ENCODE measurements around the gene USP34. TPM values are rescaled to one million over a fixed set of nuclear protein-coding genes. Genes with fewer than 3 reads are reported as not detected.

Gene USP34
- total RNA-seq, 2 experiments from 2014 or later: 109 to 111 TPM

DNA sequence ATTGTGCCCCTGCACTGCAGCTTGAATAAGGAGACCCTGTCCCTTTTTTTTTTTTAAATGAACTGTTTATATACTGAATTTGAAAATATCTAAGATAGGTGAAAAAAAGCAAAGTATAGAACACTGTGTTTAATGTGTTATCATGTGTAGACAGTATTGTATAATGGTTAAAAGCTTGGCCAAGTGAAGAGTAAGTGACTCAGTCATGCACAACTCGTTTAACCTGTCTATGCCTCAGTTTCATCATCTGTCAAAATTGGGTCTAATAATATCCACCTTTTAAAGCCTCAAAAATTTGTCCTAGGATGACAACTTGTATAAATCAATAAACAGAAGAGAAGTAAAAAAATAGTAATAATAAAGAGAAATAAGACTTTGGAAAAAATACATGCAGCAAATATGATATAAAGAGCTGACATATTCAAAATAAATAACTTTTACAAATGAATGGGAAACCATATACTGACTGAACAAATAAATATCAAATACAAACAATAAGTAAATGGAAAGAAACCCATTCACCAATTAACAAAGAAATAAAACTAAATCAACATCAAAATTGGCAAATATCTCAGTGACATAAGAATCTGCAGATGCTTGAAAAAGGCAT lies 195.2 kb downstream of the USP34 start:
- Mint-ChIP-seq H3K27me3 (no peaks in the 10 kb centered on the region), H3K27ac (no peak overlapping the region), H3K9me3 (no peaks in the 10 kb centered on the region), H3K4me3 (no peak overlapping the region), H3K36me3 (peaks cover 29% of the 10 kb centered on the region), H3K4me1 (peaks cover 2% of the 10 kb centered on the region)
- DNase-seq (no peak), ATAC-seq (ENCODE audit: low read depth) (no peak)
- POLR2A ChIA-PET: no interaction called here

DNA sequence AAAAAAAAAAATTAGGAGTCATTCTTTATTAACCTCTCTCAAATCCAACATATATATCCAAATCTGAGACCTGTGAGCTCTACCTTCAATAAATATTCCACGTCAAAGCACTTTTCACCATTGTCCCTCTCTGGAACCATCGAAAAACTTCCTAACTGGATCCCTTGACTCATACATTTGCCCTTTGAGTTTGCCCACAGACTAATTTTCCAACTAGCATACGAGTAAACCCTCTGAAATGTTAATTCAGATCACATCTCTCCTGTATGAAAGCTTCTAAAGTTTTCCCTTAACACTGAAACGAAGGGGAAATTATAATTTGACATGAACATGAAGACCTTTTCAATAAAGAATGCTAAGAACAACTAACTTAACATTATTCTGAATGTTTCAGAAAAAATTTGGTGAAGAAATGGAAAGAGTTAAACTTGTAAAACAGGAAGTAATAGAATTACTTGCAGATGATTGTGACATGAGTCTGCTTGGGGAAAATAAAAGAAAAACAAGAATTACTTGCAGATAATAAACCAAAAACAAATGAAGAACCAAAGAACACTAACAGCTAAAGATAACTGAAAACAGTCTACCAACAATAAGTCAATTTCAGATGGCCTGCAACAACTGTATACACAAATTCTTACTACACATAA lies 198.3 kb downstream of the USP34 start:
- H3K27me3 Mint-ChIP-seq: no peaks in the 10 kb centered on the region
- DNase-seq (no peak), ATAC-seq (ENCODE audit: low read depth) (no peak)
- peaks cover 23% of the 10 kb centered on the region for H3K36me3 Mint-ChIP-seq
- H3K9me3 Mint-ChIP-seq: no peaks in the 10 kb centered on the region
- peaks cover 2% of the 10 kb centered on the region for H3K4me1 Mint-ChIP-seq
- no peak overlapping the region for H3K4me3 Mint-ChIP-seq
- POLR2A ChIA-PET: no interaction called here
- H3K27ac Mint-ChIP-seq: no peak overlapping the region

DNA sequence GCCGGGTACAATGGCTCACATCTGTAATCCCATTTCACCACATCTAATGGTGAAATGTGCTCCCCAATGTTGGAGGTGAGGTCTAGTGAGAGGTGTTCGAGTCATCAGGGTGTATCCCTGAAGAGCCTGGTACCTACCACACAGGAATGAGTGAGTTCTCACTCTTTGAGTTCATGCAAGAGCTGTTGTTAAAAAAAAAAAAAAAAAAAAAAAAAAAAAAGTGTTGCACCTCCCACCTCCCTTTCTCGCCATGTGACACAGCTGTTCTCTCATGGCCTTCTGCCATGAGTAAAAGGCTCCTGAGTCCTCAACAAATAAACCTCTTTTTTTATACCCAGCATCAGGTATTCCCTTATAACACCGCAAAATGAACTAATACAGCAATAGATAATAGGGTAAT lies 202.6 kb downstream of the USP34 start:
- Mint-ChIP-seq H3K4me3 (no peak overlapping the region), H3K36me3 (peaks cover 19% of the 10 kb centered on the region), H3K4me1 (no peaks in the 10 kb centered on the region), H3K27me3 (no peaks in the 10 kb centered on the region), H3K9me3 (no peaks in the 10 kb centered on the region), H3K27ac (no peak overlapping the region)
- POLR2A ChIA-PET: interaction anchor here (0.6 kb wide), 1 partner anchor 91 kb away, joined by 3 read pairs; no protein-coding TSS in a partner anchor
- no peak for ATAC-seq (ENCODE audit: low read depth)
- no peak for DNase-seq

DNA sequence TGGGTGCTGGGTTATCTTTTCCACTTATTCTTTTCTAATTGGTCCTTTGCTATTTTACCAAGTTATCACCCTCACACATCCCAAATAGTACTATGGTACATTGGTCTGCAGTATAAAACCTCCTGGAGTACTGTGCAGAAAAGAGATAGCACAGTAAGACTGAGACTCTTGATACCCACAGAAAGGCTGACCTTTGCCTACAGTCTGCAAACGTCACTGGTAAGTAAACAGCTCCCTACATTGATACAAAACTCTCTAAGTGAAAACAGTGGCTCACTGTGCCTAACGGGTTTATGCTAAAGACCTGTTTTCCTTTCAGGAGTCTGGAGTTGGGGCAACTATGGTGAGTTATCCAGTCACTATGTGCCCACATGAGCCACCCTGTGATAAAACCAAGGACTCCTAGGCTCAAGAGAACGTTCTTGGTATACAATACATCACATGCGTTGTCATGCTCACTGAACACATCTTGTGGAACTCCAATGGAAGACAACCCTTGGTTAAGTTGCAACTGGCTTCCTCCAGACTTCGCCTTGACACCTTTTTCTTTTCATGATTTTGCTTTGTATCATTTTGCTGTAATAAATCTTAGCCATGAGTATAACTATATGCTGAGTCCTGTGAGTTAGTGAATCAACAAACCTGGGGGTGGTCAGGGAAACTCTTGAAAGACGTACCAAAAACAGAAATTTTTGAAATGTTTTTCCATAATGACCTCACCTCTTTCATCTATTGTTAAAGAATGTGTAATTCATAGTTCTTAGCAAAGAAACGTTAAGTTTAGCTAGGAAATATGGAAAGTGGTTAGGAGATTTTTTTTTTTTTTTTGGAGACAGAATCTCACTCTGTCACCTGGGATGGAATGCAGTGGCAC lies 204.0 kb downstream of the USP34 start:
- no peak overlapping the region for H3K27ac Mint-ChIP-seq
- no peak for ATAC-seq (ENCODE audit: low read depth)

DNA sequence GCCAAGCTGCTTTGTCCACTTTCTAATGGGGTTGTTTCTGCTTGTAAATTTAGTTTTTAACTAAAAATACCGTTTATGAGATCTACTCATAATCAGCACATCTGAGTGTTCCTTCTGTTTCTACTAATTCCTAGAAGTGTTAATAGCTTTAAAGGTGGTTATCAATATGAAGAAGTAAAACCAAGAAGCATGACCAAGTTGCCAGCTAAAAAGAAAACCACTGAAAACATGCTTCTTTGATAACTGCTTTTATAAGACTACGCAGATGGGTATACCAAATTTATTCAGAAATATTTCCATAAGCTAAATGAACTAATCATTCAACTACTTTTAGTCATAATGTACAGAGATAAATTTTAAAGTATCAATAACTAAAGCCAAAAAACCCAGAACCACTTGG lies 207.1 kb downstream of the USP34 start:
- Mint-ChIP-seq H3K27ac (no peak overlapping the region), H3K9me3 (no peaks in the 10 kb centered on the region), H3K36me3 (peaks cover 15% of the 10 kb centered on the region), H3K4me1 (no peaks in the 10 kb centered on the region), H3K4me3 (no peak overlapping the region), H3K27me3 (no peaks in the 10 kb centered on the region)
- DNase-seq: no peak
- POLR2A ChIA-PET: no interaction called here
- ATAC-seq (ENCODE audit: low read depth): no peak

More for the DNA sequence above, 204.0 kb downstream of the USP34 start:
- DNase-seq: no peak
- Mint-ChIP-seq H3K4me3 (no peak overlapping the region), H3K9me3 (no peaks in the 10 kb centered on the region), H3K36me3 (peaks cover 19% of the 10 kb centered on the region), H3K27me3 (no peaks in the 10 kb centered on the region), H3K4me1 (no peaks in the 10 kb centered on the region)
- POLR2A ChIA-PET: interaction anchor here (0.6 to 0.7 kb wide), 2 partner anchors 22 to 578 kb away, joined by 3 read pairs; no protein-coding TSS in a partner anchor

DNA sequence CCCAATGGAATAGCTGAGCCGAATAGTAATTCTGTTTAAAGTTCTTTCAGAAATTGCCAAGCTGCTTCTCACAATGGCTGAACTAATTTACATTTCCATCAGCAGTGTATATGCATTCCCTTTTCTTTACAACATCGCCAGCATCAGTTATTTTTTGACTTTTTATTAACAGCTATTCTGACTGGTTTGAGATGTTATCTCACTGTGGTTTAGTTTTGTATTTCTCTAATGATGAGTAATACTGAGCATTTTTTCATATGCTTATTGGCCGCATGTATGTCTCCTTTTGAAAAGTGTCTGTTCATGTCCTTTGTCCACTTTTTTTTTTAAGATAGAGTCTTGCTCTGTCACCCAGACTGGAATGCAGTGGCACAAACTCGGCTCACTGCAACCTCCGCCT lies 208.2 kb downstream of the USP34 start:
- H3K27ac Mint-ChIP-seq: no peak overlapping the region
- ATAC-seq (ENCODE audit: low read depth): no peak
- POLR2A ChIA-PET: interaction anchor here (1.1 kb wide), 1 partner anchor 25 kb away, joined by 4 read pairs; no protein-coding TSS in a partner anchor

DNA sequence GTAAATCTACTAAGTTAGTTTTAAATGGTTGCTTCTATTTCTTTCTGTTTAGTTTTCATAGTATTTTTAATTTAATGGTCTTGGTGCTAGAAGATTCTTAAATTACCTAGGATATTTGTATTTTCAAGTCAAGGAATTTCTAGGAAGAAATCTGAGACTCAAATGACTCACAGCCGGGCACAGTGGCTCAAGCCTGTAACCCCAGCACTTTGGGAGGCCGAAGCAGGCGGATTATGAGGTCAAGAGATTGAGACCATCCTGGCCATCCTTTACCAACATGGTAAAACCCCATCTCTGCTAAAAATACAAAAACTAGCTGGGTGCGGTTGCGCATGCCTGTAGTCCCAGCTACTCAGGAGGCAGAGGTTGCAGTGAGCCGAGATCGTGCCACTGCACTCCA lies 213.4 kb downstream of the USP34 start:
- H3K4me3 Mint-ChIP-seq: no peak overlapping the region

More for the DNA sequence above, 208.2 kb downstream of the USP34 start:
- no peak for DNase-seq
- Mint-ChIP-seq H3K27me3 (no peaks in the 10 kb centered on the region), H3K4me3 (no peak overlapping the region), H3K36me3 (peaks cover 20% of the 10 kb centered on the region), H3K4me1 (no peaks in the 10 kb centered on the region), H3K9me3 (no peaks in the 10 kb centered on the region)

DNA sequence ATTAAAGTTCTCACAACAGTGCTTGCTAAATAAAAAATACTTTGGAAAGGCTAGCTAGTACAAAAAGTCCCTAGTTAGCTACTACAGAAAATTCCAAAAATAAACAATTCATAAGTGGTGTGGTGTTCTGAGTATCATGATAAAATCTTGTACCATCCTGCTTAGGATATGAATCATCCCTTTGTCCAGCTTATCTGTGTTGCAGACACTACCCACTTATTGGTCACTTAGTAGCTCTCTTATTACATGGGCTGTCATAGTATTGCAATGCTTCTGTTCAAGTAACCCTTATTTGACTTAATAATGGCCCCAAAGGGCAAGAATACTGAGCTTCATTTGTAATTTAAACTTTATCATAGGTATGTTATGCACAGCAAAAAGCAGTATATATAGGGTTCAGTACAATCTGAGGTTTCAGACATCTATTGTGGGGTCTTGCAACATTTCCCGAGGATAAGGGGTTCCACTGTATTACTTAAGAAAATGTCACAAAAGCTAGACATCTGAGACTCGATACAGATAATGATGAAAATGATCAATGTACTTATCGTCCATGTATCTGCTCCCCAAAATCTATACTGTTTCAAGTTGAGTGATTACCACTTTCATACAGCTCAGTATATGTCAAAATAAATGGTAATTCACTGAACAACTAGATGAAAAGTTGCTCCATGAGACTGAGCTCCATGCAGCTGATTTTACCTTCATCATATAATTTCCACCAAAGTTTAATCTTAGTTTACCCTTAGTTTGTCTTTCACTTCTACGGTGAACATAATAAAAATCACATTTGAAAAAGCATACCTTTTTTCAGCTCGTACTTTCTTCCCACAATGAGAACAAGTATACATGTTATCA lies 215.1 kb downstream of the USP34 start:
- DNase-seq: no peak
- H3K27me3 Mint-ChIP-seq: no peaks in the 10 kb centered on the region
- H3K9me3 Mint-ChIP-seq: no peaks in the 10 kb centered on the region
- H3K4me1 Mint-ChIP-seq: no peaks in the 10 kb centered on the region
- no peak overlapping the region for H3K4me3 Mint-ChIP-seq
- no peak for ATAC-seq (ENCODE audit: low read depth)
- POLR2A ChIA-PET: no interaction called here
- no peak overlapping the region for H3K27ac Mint-ChIP-seq
- peaks cover 20% of the 10 kb centered on the region for H3K36me3 Mint-ChIP-seq

More for the DNA sequence above, 213.4 kb downstream of the USP34 start:
- no peak for DNase-seq
- POLR2A ChIA-PET: no interaction called here
- Mint-ChIP-seq H3K27me3 (no peaks in the 10 kb centered on the region), H3K9me3 (no peaks in the 10 kb centered on the region), H3K36me3 (peaks cover 23% of the 10 kb centered on the region), H3K4me1 (no peaks in the 10 kb centered on the region), H3K27ac (no peak overlapping the region)
- no peak for ATAC-seq (ENCODE audit: low read depth)

DNA sequence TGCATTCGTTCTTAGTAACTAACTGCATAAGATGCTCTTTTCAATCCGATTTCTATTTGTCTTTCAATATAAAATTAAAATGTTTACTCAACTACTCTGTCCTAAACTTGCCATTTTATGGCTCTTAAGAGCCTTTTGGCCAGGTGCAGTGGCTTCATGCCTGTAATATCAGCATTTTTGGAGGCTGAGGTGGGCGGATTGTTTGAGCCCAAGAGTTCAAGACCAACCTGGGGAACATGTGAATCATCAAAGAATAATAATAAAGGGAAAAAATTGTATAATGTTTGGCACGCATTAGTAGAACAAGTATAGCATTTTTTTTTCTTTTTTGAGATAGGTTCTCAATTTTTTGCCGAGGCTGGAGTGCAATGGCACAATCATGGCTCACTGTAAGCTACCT lies 216.4 kb downstream of the USP34 start:
- ATAC-seq (ENCODE audit: low read depth): no peak
- Mint-ChIP-seq H3K27ac (no peak overlapping the region), H3K4me1 (no peaks in the 10 kb centered on the region), H3K4me3 (no peak overlapping the region), H3K27me3 (no peaks in the 10 kb centered on the region), H3K9me3 (no peaks in the 10 kb centered on the region), H3K36me3 (peaks cover 24% of the 10 kb centered on the region)
- no peak for DNase-seq
- POLR2A ChIA-PET: no interaction called here

DNA sequence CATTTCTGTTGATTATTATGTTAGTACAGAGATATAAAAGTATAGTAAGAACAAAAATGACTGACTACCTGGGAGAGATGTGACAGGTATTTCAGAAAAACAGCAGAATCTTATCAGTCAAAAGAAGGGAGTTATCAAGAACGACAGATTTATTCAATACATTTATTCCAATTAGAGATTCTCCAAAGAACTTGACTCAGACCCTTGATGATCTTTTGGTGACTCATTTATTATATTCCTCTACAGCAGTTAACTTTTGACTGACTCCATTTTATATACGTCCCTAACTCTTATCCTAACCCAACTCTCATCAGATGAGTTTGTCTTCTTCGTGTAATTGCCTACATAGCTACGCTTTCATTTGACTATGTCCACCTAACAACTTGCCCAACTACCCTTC lies 217.8 kb downstream of the USP34 start:
- H3K9me3 Mint-ChIP-seq: no peaks in the 10 kb centered on the region
- no peaks in the 10 kb centered on the region for H3K4me1 Mint-ChIP-seq
- H3K27ac Mint-ChIP-seq: no peak overlapping the region
- H3K36me3 Mint-ChIP-seq: peaks cover 19% of the 10 kb centered on the region
- DNase-seq: no peak
- ATAC-seq (ENCODE audit: low read depth): no peak
- H3K4me3 Mint-ChIP-seq: no peak overlapping the region
- no peaks in the 10 kb centered on the region for H3K27me3 Mint-ChIP-seq
- POLR2A ChIA-PET: no interaction called here

DNA sequence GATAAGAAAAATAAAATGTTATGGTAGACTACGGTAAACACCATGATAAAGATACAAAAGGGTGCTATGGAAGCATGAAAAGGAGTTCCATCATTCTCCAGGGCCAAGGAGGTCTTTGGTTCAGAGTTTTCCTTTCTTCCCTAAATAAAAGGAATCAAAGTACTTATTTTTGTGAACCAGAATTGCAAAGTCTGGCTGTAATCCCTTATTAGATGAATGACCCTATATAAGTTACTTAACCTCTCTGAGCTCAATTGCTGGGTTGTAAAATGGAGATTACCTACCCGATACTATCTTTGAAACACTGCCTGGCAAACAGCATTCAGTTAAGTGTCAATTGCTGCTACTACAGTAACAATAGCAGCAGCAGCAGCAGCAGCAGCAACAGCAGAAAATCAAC lies 218.9 kb downstream of the USP34 start:
- Mint-ChIP-seq H3K9me3 (no peaks in the 10 kb centered on the region), H3K27ac (no peak overlapping the region), H3K4me3 (no peak overlapping the region), H3K27me3 (no peaks in the 10 kb centered on the region), H3K36me3 (peaks cover 25% of the 10 kb centered on the region), H3K4me1 (no peaks in the 10 kb centered on the region)
- POLR2A ChIA-PET: no interaction called here
- ATAC-seq (ENCODE audit: low read depth) (no peak), DNase-seq (no peak)

DNA sequence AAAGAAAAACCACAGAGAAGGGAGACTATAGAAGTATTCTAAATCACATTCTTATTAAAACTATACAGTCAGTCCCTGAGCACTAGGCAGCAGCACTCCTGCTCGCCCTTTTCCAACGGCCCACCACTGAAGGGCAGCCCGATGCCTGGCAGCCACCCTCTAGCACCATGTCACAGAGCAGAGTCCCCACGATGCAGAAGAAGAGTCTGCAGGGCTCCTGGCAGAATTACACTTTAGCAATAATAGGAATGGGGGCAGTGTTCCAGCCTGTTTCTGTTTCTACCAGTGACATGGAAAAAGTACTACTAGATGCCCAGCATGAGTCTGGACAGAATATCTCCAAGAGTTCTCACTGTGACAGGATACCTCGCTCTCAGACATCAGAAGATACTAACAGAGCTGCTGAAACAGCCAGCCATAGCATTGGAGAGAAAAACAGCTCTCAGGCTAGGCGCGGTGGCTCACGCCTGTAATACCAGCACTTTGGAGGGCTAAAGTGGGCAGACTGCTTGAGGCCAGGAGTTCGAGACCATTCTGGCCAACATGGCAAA lies 221.3 kb downstream of the USP34 start:
- Mint-ChIP-seq H3K27ac (no peak overlapping the region), H3K9me3 (no peaks in the 10 kb centered on the region), H3K27me3 (no peaks in the 10 kb centered on the region), H3K4me3 (no peak overlapping the region), H3K36me3 (peaks cover 18% of the 10 kb centered on the region), H3K4me1 (no peaks in the 10 kb centered on the region)
- DNase-seq (no peak), ATAC-seq (ENCODE audit: low read depth) (no peak)
- POLR2A ChIA-PET: no interaction called here
